ENCODE data around the gene GNAT3.

Gene GNAT3

DNA sequence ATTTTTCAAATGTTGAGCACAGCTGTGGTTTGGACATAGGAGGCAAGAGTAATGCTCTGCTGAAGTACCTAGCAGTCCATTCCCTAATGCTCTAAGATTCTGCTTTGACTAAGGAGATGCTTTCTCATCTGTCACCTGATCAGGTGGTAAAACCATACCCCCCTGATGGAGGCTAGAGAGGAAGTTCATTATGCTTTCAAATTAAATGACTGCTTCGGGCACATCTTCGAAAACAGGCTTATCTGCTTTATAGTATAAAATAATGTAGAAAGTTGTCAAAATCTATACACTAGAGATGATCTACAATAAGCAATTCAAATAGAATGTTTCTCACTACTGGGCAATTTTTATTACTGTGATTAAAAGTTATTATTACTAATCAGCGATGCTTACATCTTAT, at the start of gene GNAT3:
GNAT3 (minus strand) TSS at position 101 of the 400 bp plus-strand sequence. CDS start 138 bp downstream, outside the sequence.
- Histone ChIP-seq H3K4me3 (no peak within 1 kb of the TSS), H3K27ac (no peak within 1 kb of the TSS)

DNA sequence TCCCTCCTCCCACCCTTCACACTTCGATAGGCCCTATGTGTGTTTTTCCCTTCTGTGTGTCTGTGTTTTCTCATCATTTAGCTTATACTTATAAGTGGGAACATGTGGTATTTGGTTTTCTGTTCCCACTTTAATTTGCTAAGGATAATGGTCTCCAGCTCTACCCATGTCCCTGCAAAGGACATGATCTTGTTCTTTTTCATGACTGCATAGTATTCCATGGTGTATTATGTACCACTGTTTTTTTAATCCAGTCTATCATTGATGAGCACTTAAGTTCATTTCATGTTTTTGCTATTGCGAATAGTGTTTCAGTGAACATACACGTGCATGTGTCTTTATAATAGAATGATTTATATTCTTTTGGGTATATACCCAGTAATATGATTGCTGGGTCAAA, 46.3 kb upstream of the GNAT3 start:
- H3K27ac ChIP-seq = no peak overlapping the region
- no peak overlapping the region for H3K4me3 ChIP-seq

DNA sequence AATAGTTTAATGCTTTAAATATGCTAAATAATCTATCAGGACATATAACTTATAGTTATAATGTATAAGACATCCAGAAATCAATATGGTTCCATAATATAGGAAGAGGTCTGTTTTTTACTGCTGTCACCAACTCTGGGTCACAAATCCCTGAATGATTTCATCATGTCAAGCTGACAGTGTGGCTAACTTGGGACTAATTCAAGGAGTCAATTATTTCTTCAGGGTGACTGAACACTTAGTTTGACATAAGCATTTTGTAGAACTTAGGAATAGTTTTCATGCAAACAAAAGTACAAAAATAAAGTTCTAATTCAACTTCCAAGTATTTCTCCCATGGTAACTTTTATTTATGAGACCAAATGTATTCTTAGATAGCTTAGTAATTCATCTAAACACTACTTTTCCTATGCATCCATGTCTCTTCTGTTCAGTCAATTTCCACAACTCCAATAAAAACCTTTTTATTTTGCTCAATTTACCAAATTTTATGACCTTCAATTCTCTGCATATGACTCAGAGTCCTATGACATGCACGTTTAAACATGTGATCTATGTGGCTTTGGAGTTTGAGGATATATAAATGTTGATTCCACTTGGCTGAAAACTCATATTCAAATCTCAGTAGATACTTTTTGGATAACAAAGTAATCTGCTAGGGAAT, 40.3 kb upstream of the GNAT3 start:
- Histone ChIP-seq H3K27ac (peak overlapping the region in 1 of 21 experiments; percentile 20), H3K4me3 (no peak overlapping the region)

DNA sequence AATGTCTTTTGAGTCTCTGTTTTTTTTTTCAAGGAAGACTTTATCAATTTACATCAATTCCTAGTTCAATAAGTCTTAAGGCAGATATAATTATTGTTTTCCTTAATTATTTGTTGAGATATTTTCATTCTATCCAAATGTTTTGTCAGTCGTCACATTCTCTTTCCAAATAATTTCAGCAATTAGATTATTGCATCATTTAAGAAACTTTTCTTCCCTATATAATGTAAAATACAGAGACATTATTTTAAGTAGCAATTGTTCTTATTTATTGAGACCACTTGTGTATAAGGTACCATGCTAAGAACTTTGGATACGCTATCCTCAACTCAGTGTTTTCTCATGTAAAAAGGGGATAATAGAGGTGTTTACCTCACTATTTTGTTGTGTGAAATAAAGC, 38.1 kb upstream of the GNAT3 start:
- Histone ChIP-seq H3K27ac (no peak overlapping the region), H3K4me3 (no peak overlapping the region)

DNA sequence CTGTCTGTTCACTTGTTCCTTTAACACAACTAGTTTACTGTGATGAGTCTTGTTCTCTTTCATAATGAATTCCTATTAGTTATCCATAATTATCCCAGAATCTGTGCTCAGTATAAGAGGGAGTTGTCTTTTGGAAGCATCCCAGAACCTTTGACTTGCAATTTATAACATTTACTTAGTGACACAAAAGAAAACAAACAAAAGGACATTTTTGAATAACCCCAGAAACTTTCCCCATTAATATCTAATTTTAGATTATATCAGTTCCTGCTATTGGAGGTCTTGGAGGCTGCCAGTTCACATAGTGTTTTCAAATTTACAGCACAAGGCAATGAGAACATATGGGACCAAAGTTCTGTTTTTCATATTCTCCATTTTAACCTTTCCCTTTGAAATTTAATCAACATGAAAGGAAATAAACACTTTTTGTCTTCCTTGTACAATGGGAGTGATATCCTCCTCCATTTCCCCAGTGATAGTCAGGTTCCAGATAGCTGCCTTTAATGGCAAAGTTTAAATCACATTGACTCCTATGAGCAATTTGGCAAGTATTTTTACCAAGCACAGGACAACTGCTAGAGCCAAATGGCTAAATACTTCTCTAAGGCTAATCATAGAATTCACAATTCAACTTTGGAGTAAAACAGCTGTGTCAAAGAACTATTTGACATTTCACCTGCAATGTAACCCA, 37.1 kb upstream of the GNAT3 start:
- no peak overlapping the region for H3K4me3 ChIP-seq
- H3K27ac ChIP-seq = peak overlapping the region in 7 of 21 experiments; percentile 4 to 34 (median 24)

DNA sequence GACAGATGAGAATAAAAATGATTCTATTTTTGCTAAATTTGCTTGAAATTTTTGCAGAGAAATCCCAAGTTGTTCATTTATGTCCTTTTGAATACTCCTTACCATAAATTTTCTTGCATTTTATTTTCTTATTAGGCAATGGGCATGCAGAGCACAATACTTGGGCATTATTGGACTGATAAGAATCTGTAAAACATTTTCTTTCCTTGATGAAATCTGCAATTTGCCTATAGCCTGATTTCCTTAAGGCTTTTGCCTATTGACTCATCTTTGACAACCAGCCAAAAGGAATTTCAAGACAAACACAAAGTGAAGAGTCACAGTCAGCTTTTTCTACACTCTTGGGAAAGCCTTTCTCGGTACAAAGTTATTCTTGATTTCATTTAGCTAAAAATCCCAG, 30.5 kb upstream of the GNAT3 start:
- Histone ChIP-seq H3K4me3 (no peak overlapping the region), H3K27ac (peak overlapping the region in 13 of 21 experiments; percentile 17 to 77 (median 59))

DNA sequence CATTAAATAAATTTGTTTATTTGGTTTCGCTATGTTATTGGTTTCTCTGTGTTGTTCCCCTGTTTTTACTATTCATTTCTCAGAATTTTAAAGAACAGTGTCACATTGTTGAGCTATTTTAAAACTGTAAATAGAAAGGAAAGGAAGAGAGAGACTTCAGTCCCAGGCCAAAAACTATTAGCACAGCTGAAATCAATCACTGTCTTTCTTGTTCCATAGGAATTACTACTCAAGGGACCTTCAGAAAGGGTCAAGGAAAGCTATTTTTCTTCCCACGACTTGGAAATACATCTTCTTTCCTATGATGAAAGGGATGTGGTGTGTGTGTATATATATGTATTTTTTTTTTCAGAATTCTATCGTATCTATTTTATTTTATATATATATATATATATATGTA, 29.0 kb upstream of the GNAT3 start:
- Histone ChIP-seq H3K4me3 (no peak overlapping the region), H3K27ac (no peak overlapping the region)

DNA sequence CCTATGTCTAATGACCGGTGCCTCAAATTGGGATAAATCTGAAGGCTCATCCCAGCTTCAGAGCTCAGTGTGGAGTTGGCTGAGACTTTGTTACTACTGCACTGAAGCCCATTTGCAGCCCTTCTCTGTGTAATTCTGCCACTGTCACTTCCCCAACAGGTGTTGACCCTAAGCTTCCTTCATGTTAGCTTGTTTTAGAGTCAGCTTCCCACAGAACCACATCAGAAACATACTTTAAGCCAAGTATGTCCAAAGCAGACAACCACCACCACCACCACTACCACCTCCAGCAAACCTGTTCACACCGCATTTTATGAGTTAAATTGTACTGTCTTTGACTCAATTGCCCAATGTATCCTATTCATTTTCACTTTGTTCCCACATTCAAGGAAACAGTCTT, 25.2 kb upstream of the GNAT3 start:
- Histone ChIP-seq H3K27ac (no peak overlapping the region), H3K4me3 (no peak overlapping the region)

DNA sequence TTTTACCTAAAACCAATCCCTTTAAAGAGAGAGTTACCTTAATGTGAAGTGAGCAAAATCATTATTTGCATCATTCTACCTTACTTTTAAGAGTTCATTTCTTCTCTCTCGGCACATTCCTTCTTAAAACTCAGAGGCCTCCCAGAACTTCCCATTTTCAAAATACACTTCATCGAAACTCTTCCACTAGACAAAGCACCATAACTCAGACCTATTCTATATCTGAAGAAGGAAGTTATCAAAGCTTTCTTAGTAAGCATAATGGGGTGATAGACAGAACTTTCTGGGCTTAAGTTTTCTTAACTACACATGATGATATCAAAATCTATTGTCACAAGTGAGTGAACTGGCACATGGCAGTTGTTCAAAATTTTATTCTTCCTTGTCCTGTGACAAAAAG, 24.6 kb upstream of the GNAT3 start:
- Histone ChIP-seq H3K27ac (no peak overlapping the region), H3K4me3 (no peak overlapping the region)

DNA sequence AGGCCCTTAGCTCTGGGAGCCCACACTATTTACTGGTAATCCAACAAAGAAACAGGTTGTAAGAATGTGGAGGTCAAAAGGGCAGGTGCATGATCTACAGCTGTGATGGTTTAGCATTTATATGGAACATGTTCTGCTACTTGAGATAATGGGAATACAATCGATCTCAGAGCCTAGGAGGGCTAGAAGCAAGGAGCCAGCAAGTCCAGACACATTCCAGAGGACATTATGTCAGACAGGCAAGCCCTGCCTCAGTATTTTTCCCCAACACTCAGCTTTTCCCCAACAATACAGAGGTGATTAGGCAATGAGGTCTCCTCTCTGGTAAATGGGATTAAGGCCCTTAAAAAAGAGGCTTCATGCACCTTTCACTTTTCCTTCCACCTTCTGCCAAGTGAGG, 21.4 kb upstream of the GNAT3 start:
- H3K27ac ChIP-seq = no peak overlapping the region
- no peak overlapping the region for H3K4me3 ChIP-seq

DNA sequence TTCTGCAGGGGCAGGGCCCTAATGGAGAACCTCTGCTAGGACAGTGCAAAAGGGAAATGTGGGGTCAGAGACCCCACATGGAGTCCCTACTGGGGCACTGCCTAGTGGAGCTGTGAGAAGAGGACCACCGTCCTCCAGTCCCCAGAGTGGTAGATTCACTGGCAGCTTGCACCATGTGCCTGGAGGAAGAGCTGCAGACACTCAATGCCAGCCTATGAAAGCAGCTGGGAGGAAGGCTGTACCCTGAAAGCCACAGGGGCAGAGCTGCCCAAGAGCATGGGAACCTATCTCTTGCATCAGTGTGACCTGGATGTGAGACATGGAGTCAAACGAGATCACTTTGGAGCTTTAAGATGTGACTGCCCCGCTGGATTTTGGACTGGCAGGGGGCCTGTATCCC, 20.3 kb upstream of the GNAT3 start:
- Histone ChIP-seq H3K27ac (no peak overlapping the region), H3K4me3 (no peak overlapping the region)

DNA sequence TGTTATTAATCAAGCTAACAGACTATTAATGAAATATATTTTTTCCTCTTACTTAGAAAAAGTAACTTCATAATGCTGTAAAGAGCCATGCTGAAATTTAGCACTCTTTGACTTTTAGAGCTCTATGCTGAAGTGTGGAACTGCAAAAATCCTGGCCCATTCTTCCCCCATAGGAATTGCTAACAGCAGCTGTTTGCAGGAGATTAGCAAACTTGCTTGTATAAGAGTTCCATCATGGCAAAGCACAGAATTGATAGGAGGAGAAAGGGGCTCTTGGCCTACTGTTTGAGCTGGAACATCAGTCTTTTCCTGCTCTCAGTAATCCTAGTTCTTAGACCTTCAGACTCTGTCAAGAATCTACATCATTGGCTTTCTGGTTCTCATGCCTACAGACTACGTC, 18.3 kb upstream of the GNAT3 start:
- H3K4me3 ChIP-seq = no peak overlapping the region
- H3K27ac ChIP-seq = no peak overlapping the region

DNA sequence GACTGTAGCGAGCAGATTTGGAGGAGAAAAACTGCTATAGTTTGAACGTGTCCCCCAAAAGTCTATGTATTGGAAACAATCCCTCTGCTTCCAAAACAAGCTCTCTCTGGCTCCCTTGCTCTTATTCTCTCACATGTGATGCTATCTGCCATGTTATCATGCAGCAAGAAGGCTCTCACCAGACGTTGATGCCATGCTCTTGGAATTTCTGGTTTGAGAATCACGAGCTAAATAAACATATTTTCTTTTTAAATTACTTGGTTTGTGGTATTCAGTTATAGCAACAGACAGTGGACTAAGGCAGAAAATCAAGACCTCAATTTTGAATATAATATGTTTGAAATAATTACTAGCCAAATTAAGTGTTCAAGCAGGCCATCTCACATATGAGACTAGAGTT, 17.5 kb upstream of the GNAT3 start:
- H3K27ac ChIP-seq = no peak overlapping the region
- no peak overlapping the region for H3K4me3 ChIP-seq

DNA sequence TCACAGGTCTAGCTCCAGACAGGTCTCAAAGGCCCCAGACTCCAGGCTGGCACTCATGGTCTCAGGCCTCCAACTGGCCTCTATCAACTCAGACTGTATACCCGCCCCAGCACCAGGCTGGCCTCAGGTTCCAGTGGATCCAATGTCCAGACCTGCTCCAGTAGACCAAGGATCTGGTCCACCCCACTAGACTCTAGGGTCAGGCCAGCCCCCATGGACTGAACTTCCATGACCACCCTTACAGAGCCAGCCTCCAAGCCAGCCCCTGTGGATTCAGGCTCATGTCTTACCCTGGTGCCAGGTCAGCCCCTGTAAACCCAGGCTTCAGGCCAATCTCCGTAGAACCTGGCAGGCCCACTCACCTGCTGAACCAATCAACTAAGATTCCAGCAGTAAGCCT, 16.8 kb upstream of the GNAT3 start:
- H3K4me3 ChIP-seq = no peak overlapping the region
- H3K27ac ChIP-seq = no peak overlapping the region

DNA sequence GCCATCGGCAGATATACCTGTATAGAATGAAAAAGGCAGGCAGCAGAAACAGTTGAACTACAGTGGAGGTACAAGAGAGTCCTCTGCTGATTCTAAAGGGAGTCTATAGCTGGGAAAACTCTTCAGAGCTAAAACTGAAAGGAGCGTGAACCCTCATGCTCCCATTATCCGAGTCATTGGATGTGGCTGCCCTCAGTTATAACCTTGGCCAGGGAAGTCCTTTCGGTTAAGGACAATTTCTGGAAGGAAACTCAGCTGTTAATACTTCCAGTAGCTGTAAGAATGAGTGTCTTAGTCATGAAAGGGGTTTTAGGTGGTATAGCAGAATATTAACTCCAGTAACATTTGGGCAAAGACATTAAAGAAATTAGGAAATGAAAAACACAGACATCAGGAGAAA, 14.6 kb upstream of the GNAT3 start:
- no peak overlapping the region for H3K27ac ChIP-seq
- H3K4me3 ChIP-seq = no peak overlapping the region

DNA sequence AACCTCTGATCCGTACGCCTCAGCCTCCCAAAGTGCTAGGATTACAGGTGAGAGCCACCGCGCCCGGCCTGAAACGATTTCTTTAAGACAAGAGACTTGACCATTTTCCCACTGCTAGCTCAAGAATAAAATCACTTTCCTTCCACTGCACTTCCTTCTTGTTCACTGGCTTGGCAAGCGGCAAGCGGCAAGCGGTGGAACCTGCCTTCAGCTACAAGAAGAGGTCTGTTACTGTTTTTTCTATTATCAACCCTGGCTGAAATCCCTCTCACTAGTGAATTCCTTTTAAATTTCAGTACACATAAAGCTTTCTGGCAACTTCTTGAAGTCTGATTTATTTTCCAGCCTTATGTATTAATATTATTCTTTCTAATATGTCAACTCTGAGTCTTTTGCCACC, 12.8 kb upstream of the GNAT3 start:
- H3K27ac ChIP-seq = no peak overlapping the region
- no peak overlapping the region for H3K4me3 ChIP-seq

DNA sequence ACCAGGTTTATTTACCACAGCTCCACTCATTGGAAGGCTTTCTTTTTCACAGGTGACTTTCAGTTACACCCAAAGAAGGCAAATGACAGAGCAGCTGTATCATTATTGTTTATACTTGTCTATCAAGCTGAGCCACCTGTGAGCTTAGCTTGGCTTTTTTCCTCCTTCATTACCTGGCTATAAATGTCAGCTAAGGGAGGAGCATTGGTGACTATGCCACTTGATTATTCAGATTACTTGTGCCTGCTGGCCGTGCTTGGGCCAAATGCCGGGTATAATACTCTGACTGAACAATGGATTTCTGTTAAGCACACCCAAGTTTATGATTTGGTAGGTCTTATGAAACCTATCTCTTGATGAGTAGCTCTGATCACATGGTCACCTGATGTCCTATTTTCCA, 9.9 kb upstream of the GNAT3 start:
- Histone ChIP-seq H3K27ac (peak overlapping the region in 2 of 21 experiments; percentile 52 to 69), H3K4me3 (no peak overlapping the region)

DNA sequence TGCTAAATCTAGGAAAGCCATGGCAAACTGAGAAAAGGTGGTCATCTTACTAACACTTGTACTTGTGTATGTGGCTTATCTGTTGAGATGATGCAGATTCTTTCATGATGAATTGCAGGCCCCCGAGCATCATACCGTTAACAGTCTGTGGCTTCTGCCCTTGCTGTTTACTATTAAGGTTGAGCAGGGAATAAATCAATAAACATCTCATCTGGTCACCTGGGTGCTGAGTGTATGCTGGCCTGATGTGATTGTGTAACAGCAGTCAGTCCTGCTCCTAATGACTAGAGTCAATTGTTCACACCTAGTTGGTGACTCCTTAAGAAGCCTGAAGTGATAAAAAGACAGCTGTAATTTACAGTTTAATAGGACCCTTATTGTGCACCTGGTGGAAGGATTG, 8.3 kb upstream of the GNAT3 start:
- H3K4me3 ChIP-seq = no peak overlapping the region
- no peak overlapping the region for H3K27ac ChIP-seq

DNA sequence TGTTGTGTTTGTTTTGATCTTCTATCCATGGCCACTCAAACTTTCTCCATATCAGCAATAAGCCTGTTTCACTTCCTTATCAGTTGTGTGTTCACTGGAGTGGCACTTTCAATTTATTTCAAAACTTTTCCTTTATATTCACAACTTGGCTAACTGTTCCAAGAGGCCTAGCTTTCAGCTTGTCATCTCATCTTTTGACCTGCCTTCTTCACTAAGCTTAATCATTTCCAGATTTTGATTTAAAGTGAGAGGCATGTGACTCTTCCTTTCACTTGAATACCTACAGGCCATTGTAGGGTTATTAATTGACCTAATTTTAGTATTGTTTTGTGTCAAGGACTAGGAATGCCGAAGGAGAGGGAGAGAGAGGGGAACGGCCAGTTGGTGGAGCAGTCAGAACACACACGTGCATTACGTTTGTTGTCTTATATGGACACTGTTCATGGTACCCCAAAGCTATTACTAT, 5.5 kb upstream of the GNAT3 start:
- Histone ChIP-seq H3K4me3 (no peak overlapping the region), H3K27ac (no peak overlapping the region)

DNA sequence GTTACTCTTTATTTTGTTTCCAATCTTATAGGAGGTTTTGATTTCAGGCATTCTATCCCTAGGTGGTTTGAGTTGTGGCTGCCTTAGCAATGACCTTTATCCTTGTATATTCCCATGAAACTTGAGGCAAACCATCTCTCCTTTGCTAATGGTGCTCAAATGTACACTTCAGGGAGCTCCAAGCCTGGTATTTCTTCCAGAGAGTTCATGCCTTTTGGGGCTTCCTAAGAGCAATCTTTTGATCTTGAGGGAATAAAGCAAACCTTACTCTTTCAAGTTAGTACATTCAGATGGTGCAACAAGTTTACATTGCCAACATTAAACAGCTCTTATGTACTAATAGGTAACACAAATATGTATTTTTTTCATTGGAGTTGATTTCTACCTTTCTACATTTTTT, 3.4 kb upstream of the GNAT3 start:
- Histone ChIP-seq H3K27ac (no peak overlapping the region), H3K4me3 (no peak overlapping the region)

DNA sequence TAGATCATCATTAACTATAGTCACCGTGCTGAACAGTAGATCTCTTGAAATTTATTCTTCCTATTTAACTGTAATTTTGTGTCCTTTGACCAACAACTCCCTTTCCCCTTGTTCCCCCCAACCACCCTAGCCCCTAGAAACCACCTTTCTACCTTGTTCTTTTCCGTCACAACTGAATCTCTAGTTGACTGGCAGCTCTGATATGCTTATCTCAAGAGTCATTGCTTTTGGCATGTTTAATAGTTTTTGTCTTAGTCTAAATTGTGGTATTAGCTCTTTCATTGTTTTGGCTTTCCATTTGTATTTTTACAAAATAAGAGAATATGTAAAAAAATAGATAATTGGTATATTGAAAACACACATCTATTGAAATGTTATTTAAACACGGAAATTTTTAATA, 1.8 kb downstream of the GNAT3 start:
- H3K4me3 ChIP-seq = no peak overlapping the region
- no peak overlapping the region for H3K27ac ChIP-seq

DNA sequence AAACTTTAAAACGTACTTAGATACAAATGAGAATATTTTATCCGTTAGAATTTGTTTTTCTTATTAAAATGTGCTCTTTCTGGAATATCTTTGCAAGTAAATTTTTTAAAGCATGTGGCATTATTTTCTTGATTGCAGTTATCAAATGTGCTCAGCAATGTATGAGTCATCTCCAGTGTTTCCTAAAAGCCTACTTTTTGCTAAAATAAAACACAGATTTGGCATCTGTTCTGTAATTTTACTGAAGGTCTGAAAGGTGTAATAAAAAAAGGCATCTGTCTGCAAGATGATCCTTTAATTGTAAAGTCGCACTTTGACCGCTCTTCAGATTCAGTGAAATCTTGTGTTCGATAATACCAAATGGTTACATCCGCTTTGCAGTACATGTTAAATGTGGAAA, 3.4 kb downstream of the GNAT3 start:
- H3K27ac ChIP-seq = no peak overlapping the region
- no peak overlapping the region for H3K4me3 ChIP-seq

Measured in skin epidermis (tissue), 12 donors.